Osteocyte (in vitro differentiated cells): ENCODE results near the gene RALGDS. TPM values are rescaled to one million over a fixed set of nuclear protein-coding genes. Genes with fewer than 3 reads are reported as not detected.
A peak's percentile ranks its signal among the peaks of the same experiment; 100 is the strongest.
"Not testable (repeated sequence)": the region's sequence is repeated elsewhere in the genome, so short reads cannot be mapped to it uniquely, and the experiment has no call there.

Source experiments
- DNase-seq: peaks from one replicate; pipeline ENCODE4 v3.0.0; 2021; ENCODE audit warnings: mixed read lengths; ENCODE audit not compliant: unreplicated experiment; ENCODE audit errors: extremely low spot score
- H3K27ac Mint-ChIP-seq: one replicate; pipeline ENCODE4 v1.8.0; 2021; ENCODE audit warnings: mild to moderate bottlenecking, mixed read lengths; ENCODE audit not compliant: unreplicated experiment
- H3K27me3 Mint-ChIP-seq: one replicate; pipeline ENCODE4 v1.8.0; 2021; ENCODE audit warnings: mixed read lengths; ENCODE audit not compliant: unreplicated experiment
- H3K36me3 Mint-ChIP-seq: one replicate; pipeline ENCODE4 v1.8.0; 2021; ENCODE audit warnings: mixed read lengths; ENCODE audit not compliant: unreplicated experiment
- H3K4me1 Mint-ChIP-seq: one replicate; pipeline ENCODE4 v1.8.0; 2021; ENCODE audit warnings: mixed read lengths; ENCODE audit not compliant: unreplicated experiment
- H3K4me3 Mint-ChIP-seq: one replicate; pipeline ENCODE4 v1.8.0; 2021; ENCODE audit warnings: mild to moderate bottlenecking, moderate library complexity, mixed read lengths; ENCODE audit not compliant: unreplicated experiment
- H3K9me3 Mint-ChIP-seq: one replicate; pipeline ENCODE4 v1.8.0; 2021; ENCODE audit warnings: mixed read lengths; ENCODE audit not compliant: unreplicated experiment
- CTCF ChIP-seq: fragments of 200-600 bp; sonication (generic); IDR thresholded peaks from 2 replicates; pipeline ENCODE4 v1.5.0; 2021; ENCODE audit warnings: antibody characterized with exemption, mild to moderate bottlenecking, moderate library complexity
- long read RNA-seq: library from polyadenylated mRNA; unstranded; transcript quantifications from one replicate; pipeline ENCODE4 v2.0.0, GENCODE V29; 2021
- total RNA-seq: library from RNA; stranded (reverse); gene quantifications from 2 replicates; pipeline ENCODE4 v1.2.1, GENCODE V29; 2021

RALGDS gene
- total RNA-seq: 35.1 and 38.4 TPM in 2 replicates
- long read RNA-seq, partial matches to known transcripts: 0 of 2 reads
- long read RNA-seq, other reads (novel, unspliced or antisense): 1 of 2 reads

GRCh38 chr9:133121198-133121914, at the start of gene RALGDS:
RALGDS (minus strand) TSS chr9:133121240; CDS start chr9:133121154, 86 bp downstream.
- H3K4me1 Mint-ChIP-seq: peaks cover 69% of the 10 kb centered on the region
- peak; percentile 91 for DNase-seq
- no peaks in the 10 kb centered on the region for H3K27me3 Mint-ChIP-seq
- peak within 1 kb of the TSS; percentile 74 for H3K4me3 Mint-ChIP-seq
- peak within 1 kb of the TSS; percentile 41 for H3K27ac Mint-ChIP-seq
- no peaks in the 10 kb centered on the region for H3K36me3 Mint-ChIP-seq
- TF ChIP-seq CTCF: no peak
- H3K9me3 Mint-ChIP-seq: no peaks in the 10 kb centered on the region

- no peaks in the 10 kb centered on the region for H3K4me1 Mint-ChIP-seq
- H3K27ac Mint-ChIP-seq: no peak overlapping the region
- no peak for DNase-seq
- peaks cover 24% of the 10 kb centered on the region for H3K27me3 Mint-ChIP-seq
- H3K4me3 Mint-ChIP-seq: no peak overlapping the region
- no peaks in the 10 kb centered on the region for H3K36me3 Mint-ChIP-seq
- TF ChIP-seq CTCF: no peak
- H3K9me3 Mint-ChIP-seq: no peaks in the 10 kb centered on the region
Measured at GRCh38 chr9:133170716-133171115, 49.7 kb upstream of the RALGDS start.

GRCh38 chr9:133169687-133170086, 48.6 kb upstream of the RALGDS start:
- H3K36me3 Mint-ChIP-seq, H3K4me1 Mint-ChIP-seq, H3K9me3 Mint-ChIP-seq, DNase-seq, H3K27ac Mint-ChIP-seq, H3K4me3 Mint-ChIP-seq: not testable (repeated sequence)
- peaks cover 18% of the 10 kb centered on the region for H3K27me3 Mint-ChIP-seq

- Mint-ChIP-seq H3K9me3 (no peaks in the 10 kb centered on the region), H3K27ac (no peak overlapping the region), H3K4me3 (no peak overlapping the region), H3K4me1 (peaks cover 2% of the 10 kb centered on the region), H3K27me3 (peaks cover 18% of the 10 kb centered on the region), H3K36me3 (no peaks in the 10 kb centered on the region)
- DNase-seq: no peak
- no peak for TF ChIP-seq CTCF
Measured at GRCh38 chr9:133169102-133169501, 48.1 kb upstream of the RALGDS start.

GRCh38 chr9:133168432-133168831, 47.4 kb upstream of the RALGDS start:
- no peaks in the 10 kb centered on the region for H3K36me3 Mint-ChIP-seq
- TF ChIP-seq CTCF: no peak
- H3K27me3 Mint-ChIP-seq: peaks cover 11% of the 10 kb centered on the region
- no peaks in the 10 kb centered on the region for H3K9me3 Mint-ChIP-seq
- H3K4me3 Mint-ChIP-seq: no peak overlapping the region
- DNase-seq: no peak
- H3K4me1 Mint-ChIP-seq: peaks cover 6% of the 10 kb centered on the region
- no peak overlapping the region for H3K27ac Mint-ChIP-seq
